GM19023 (cell line): ENCODE results near the gene LIPJ.

ENCODE experiments used
- ATAC-seq: cut with Tn5 transposase; IDR thresholded peaks from one replicate; pipeline ENCODE4 v1.9.1; 2021; ENCODE audit warnings: mild to moderate bottlenecking, moderate library complexity; ENCODE audit not compliant: unreplicated experiment

Gene LIPJ

DNA sequence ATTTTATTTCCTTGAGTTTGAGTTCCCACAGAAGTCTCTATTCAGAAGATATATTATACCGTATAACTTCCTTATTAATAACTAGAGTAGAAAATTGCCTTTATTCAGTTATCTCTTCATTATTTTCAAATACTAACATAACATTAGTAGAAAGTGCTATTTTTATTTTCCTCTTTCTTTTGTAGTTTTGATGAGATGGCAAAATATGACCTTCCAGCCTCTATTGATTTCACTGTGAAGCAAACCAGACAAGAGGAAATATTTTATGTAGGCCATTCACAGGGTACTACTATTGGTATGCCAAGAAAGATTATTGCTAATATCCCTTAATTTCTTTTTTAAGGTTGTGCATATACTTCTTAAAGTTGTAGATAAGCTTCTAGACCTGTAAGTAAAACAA lies 7.9 kb downstream of the LIPJ start:
- ATAC-seq: no peak

GRCh38 chr10:88598055-88598454 lies 11.5 kb downstream of the LIPJ start:
- peak; percentile 78 for ATAC-seq

DNA sequence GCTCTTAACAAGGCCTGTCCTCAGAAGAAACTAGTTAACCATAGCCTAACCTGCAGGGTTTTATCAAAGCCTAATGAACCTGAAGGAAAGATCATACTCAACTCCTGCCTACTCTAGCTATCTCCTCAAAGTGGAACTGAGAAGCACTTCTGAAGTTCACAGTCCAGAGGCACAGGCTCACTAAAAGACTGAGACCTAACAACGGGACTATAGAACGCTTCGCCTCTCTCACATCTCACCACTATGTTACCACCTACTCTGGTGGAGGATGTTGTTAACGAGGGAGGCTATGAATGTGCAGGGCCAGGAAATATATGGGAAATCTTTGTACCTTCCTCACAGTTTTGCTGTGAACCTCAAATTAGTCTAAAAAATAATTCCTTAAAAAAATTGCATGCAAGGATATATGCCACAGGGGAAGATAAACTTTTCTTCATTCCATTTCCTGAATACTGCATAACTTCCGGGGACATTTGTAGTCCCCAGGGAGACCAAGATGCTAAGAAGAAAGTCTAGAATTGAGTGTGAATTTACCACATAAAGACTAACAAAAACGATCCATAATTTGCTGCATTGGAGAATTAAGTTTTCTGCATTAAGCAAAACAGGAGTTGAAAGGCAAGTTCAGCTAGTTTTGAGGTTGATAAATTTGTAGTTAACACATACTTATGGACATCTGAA lies 21.6 kb downstream of the LIPJ start:
- no peak for ATAC-seq

DNA sequence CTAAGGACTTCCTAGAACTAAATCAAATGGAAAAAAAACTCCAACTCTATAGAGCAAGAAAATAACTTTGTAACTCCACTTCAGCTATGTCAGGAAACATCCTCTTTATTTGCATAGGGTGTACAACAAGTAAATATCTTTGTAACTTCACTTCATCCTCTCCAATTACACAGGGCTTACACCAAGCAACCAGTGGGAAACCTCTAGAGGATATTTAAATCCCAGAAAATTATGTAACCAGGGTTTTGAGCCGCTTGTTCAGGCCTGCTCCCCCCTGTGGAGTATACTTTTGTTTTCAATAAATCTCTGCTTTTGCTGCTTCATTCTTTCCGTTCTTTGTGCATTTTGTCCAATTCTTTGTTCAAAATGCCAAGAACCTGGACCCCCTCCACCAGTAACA lies 22.2 kb downstream of the LIPJ start:
- ATAC-seq: no peak

GRCh38 chr10:88616250-88616977 lies 29.9 kb downstream of the LIPJ start:
- no peak for ATAC-seq

DNA sequence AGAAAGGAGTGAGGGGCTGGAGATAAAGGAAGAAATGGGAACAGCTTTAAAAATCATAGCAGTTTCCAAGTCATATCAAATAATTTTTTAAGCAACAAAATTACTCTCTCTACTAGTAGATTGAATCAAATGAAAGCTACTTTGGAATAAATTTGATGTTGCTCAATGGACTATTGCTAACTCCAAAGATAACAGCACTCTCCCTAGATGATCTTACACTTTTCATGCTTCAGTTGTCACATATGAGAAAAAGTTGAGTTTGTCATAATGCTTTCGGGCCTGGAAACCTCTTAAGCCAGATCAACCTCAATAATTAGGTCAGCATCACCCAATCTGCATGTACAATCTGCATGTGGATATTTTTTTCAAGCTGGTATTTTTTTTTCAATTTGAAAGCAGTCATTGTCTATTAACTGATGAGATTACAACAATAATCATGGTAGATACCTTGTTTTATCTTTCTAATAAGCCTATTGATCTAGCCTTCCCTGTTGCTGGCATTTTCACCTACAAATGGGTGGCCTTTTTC lies 31.3 kb downstream of the LIPJ start:
- ATAC-seq: no peak

DNA sequence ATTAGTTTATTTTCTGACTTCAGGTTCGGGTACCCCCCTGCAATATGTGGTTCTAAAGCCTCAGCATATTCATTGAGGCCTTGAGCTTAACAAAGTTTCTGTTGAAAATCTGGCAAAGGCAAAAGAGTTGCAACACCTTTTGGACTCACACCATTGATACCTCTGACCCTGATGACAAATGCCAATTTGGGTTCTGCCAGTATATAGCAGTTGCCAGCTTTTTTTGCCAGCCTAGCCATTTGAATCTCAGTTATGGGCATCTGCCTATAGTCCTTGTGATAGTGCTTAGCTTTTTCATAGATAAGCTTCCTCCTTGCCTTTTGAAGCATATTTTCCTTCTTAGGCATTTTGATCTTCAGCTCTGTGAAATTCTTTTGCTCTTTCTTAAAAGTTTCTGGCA lies 31.9 kb downstream of the LIPJ start:
- ATAC-seq: no peak

DNA sequence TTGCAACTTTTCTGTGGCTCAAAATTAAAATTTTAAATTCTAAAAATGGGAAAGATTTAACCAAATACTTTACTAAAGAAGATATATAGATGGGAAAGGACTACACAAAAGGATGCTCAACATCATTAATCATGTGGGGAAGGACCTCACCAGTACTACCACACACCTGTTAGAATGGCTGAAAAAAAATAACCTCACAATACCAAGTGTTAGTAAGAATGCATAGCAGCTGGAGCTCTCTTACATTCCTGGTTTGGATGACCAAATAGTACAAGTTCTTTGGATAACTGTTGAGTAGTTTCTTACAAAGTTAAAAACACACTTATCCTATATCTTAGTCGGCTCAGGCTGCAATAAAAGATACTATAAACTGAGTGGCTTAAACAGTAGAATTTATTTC lies 33.9 kb downstream of the LIPJ start:
- ATAC-seq: no peak

DNA sequence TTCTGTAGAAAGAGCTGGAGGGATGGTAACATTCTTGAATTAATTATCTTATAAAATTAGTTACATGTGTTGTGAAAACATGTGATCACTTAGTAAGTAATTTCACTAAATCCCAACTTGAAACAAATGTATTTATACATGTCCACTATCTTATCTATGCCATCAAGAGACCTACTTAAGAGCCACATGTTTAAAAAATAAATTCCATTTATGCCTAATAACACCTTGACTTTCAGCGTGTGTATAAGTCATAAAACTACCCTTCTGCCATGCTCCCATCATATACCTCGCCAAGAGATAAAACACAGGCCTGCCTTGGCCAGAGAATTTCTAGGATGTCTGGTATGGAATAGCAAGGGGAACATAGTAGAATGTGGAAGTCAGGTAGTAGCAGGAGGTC lies 37.3 kb downstream of the LIPJ start:
- ATAC-seq: no peak

DNA sequence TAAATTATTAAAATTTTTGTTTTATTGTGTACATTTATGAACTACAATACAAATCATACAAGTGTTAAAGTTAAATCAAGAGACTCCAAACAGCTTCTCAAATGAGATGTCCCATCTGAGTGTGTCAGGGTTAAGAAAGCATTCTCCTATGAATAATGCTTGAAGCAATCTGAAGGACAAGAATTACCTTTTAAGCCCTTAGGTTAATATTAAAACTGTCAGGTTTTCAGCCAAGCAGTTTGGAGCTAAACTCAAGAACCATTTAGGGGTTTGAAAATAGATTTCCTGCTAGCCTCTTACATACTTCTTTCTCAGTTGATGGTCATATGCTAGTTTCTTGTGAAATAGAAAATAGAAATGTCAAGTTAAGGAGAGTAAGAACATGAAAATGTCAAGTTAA lies 38.3 kb downstream of the LIPJ start:
- no peak for ATAC-seq

DNA sequence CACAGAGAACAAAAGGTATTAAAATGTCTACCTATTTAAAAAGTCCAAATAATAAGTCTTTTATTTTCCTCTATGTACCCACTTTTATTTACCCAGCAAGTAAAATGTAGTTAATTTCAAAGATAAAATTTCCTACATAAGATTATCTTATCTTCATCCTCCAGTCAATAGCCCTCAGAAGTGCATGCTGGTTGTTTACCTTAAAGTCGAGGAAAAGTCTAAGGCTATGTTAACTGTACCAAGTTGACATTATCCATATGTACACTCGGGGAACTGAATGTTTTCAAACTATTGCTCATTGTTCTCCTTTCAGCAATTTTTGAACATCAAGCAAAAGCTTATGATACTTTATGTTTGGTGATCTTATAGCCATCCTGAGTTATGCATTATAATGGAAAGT lies 53.6 kb downstream of the LIPJ start:
- ATAC-seq: no peak

- no peak for ATAC-seq
Measured at GRCh38 chr10:88642209-88642608, 55.6 kb downstream of the LIPJ start.

DNA sequence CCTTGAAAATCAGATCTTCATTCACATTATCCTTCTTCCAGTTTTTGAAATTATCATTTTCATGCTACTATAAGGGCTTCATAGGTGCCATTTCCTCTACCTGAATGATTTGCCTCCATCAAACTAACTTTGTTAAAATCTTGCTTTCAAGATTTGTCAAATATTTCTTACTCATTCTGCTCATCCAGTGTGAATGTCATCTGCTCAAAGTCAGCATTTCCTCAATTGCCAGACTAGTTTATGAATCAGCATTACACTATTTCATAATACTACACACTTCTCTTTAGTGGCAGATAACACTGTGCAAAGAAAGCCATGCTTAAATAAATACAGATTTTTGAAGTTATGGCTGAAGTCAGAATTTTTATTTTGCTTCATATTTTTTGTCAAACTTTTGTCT lies 56.4 kb downstream of the LIPJ start:
- no peak for ATAC-seq

DNA sequence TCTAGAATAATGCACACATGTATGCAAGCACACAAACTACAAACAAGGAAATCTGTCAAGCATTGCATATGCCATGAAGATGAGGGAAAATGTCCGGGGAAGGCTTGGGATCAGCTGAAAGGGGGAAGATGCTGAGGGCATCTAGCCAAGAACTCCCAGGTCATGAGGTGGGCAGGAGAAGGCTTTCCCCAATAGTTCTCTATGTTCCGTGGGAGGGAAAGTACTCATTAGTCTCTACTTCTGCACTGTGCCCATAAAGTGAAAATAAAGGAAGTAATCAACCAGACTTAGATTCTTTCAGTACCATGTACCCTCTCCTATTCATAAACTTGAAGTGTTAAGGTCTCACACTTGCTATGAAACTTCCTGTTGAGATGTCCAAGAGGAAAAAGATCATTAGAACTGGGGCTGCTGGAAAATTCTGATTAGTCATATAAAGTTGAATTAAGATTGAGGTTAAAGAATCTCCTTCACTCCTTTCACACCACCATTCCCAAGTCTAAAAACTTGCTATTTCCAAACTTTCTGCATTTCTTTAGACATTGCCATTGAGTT lies 60.6 kb downstream of the LIPJ start:
- no peak for ATAC-seq

DNA sequence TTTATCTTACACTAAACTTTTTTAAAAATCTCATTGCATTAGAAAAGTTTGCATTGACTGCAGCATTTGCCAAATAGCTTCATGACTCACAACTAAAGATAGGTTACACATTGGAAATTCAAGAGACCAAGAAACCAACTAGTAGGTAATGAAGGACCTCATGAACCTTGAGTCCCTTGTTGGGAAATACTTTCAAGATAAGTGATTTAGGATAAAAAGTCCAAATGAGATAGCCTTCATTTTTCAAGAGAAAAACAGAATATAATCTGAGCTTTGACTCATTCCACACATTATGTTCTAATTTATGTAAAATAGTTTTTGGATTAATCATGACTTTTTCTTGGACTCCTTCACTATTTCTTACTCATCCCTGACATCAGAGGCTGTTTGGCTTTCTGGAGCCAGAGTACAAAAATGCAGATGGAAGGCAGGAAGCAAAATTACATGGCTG lies 64.6 kb downstream of the LIPJ start:
- no peak for ATAC-seq

- ATAC-seq: no peak
Measured at GRCh38 chr10:88652616-88653015, 66.1 kb downstream of the LIPJ start.
